BJ (cell line): ENCODE data around the gene LRRC74B. TPM values are rescaled to one million over a fixed set of nuclear protein-coding genes. Genes with fewer than 3 reads are reported as not detected.

Experiments used
- CTCF ChIA-PET: fragments of 350-600 bp; formaldehyde crosslinking; extraction: SDS; loops from one replicate; lab custom pipeline; 2021; ENCODE audit warnings: antibody characterized with exemption, inconsistent platforms; lab: Yijun Ruan, JAX
- POLR2A ChIA-PET: fragments of 300-600 bp; sonication (Branson Sonifier 250); formaldehyde crosslinking; extraction: SDS; loops from one replicate; lab custom pipeline; 2021; ENCODE audit warnings: antibody characterized with exemption; lab: Charles Lee
- DNase-seq: peaks from one replicate; pipeline ENCODE4 v3.0.0-alpha.2; 2011; ENCODE audit warnings: low read depth
- H3K27me3 ChIP-seq: 2 replicates; pipeline ENCODE4 v1.6.0; 2011; ENCODE audit warnings: low read length; ENCODE audit not compliant: control insufficient read depth, insufficient read depth
- H3K36me3 ChIP-seq: 2 replicates; pipeline ENCODE4 v1.5.1; 2011; ENCODE audit warnings: low read length; ENCODE audit not compliant: control insufficient read depth, insufficient read depth
- H3K4me3 ChIP-seq: 2 replicates; pipeline ENCODE4 v1.5.1; 2011; ENCODE audit warnings: low read depth, mild to moderate bottlenecking, control low read depth, low read length
- polyA plus RNA-seq: library from polyadenylated mRNA; depleted of rRNA; stranded (reverse); fragments of >200 nt; gene quantifications from 2 replicates; pipeline ENCODE4 v1.2.3, GENCODE V29; 2011
- TF ChIP-seq, protein P1 (sequence below): IDR thresholded peaks from 2 replicates; pipeline ENCODE4 v1.5.1; 2011; ENCODE audit warnings: low read depth, mild to moderate bottlenecking, control low read depth, inconsistent platforms, low read length, moderate library complexity; ENCODE audit not compliant: insufficient read depth

The LRRC74B gene
- polyA plus RNA-seq, 1 experiment, result not detected

DNA sequence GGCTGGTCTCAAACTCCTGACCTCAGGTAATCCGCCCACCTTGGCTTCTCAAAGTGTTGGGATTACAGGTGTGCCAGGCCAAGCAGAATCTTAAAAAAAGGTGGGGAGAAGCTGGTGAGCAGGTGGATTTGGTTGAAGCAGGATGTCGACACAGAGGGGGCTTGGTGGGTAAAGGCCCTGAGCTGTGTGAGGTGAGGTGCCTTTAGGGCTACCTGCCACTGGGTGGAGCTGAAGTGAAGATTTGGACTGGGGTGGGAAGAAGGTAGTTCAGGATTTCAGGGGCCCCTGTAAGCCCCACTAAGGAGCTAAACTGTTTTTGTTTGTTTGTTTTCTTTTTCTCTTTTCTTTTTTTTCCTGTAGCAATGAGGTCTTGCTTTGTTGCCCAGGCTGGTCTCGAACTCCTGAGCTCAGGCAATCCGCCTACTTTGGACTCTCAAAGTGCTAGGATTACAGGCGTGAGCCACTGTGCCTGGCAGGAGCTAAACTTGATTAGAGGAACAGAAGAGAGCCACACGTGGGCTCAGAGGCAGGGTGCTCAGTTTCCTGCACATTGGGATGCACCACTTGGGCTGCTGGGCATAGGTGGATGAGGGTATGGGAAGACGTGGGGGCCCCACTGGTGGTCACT lies 24.8 kb upstream of the LRRC74B start:
- DNase-seq, result no peak
- H3K27me3 ChIP-seq, result no peaks in the 10 kb centered on the region; the same call in 1 of the 2 replicates
- H3K36me3 ChIP-seq, result no peaks in the 10 kb centered on the region
- TF ChIP-seq, protein P1, sequence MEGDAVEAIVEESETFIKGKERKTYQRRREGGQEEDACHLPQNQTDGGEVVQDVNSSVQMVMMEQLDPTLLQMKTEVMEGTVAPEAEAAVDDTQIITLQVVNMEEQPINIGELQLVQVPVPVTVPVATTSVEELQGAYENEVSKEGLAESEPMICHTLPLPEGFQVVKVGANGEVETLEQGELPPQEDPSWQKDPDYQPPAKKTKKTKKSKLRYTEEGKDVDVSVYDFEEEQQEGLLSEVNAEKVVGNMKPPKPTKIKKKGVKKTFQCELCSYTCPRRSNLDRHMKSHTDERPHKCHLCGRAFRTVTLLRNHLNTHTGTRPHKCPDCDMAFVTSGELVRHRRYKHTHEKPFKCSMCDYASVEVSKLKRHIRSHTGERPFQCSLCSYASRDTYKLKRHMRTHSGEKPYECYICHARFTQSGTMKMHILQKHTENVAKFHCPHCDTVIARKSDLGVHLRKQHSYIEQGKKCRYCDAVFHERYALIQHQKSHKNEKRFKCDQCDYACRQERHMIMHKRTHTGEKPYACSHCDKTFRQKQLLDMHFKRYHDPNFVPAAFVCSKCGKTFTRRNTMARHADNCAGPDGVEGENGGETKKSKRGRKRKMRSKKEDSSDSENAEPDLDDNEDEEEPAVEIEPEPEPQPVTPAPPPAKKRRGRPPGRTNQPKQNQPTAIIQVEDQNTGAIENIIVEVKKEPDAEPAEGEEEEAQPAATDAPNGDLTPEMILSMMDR, result peak; percentile 53
- ChIA-PET POLR2A (no interaction called here), CTCF (interaction anchor here (0.9 to 1.9 kb wide), 4 partner anchors 12 to 81 kb away, joined by 4 to 14 read pairs (median 6); partner anchors contain the start of gene SLC7A4)
- H3K4me3 ChIP-seq, result no peak overlapping the region

DNA sequence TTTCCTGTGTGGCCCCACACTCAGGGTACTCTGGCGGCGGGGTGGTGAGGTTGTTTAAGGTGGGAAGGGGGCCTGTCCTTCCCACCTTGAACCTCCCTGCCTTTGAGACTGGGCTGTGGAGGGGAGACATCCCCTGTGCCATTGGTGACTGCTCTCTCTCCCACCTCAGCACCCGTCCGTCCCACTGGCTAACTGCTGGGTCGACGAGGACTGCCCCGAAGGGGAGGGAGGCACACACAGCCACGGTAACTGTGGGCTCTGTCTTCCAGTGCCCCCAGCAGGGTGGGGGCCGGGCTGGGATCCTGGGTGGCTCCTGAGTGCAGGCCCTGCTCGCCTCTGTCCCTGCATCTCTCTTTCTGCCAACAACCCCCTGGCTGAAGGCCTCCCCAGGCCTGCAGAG lies 23.2 kb upstream of the LRRC74B start:
- TF ChIP-seq, protein P1, result no peak
- Histone ChIP-seq H3K36me3 (no peaks in the 10 kb centered on the region), H3K27me3 (no peaks in the 10 kb centered on the region), H3K4me3 (no peak overlapping the region)
- CTCF ChIA-PET, result no interaction called here
- no peak for DNase-seq
- POLR2A ChIA-PET, result no interaction called here

DNA sequence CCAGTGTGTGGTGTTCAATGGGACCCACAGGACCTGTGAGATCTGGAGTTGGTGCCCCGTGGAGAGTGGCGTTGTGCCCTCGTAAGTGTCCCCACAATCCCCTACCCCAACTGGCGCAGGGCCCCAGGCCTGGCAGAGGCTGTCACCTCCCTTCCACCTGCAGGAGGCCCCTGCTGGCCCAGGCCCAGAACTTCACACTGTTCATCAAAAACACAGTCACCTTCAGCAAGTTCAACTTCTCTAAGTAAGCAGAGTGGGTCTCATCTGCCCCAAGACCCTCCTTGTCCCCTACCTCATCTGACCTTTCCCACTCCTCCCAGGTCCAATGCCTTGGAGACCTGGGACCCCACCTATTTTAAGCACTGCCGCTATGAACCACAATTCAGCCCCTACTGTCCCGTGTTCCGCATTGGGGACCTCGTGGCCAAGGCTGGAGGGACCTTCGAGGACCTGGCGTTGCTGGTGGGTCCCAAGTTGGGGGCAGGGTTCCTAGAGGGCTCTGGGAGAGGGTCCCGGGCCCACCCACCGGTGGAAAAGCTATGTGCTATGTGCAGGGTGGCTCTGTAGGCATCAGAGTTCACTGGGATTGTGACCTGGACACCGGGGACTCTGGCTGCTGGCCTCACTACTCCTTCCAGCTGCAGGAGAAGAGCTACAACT lies 22.7 kb upstream of the LRRC74B start:
- CTCF ChIA-PET, result interaction anchor here (0.7 to 1.0 kb wide), 2 partner anchors 15 to 80 kb away, joined by 3 to 4 read pairs; no protein-coding TSS in a partner anchor
- no peaks in the 10 kb centered on the region for H3K36me3 ChIP-seq
- no peaks in the 10 kb centered on the region for H3K27me3 ChIP-seq
- POLR2A ChIA-PET, result no interaction called here
- no peak for DNase-seq
- H3K4me3 ChIP-seq, result no peak overlapping the region
- TF ChIP-seq, protein P1, result no peak

DNA sequence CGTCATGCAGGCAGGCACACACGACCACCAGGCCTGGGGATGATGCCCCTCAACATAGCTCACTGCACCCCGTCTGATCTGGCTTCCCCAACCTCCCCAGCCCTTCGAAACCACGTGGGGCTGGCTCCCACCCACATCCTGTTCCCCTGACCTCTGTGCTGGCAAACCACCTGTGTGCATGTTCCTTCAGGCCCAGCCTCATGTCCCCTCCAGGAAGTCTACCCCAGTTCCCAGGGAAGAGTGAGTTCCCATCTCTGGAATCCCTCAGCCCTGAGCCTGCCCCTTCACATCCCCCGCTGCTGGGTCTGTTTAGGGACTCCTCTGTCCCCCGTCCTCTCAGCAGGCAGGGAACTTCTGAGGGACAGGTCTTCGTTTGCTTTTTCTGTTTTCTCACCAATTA lies 20.5 kb upstream of the LRRC74B start:
- no peak for DNase-seq
- Histone ChIP-seq H3K36me3 (no peaks in the 10 kb centered on the region), H3K27me3 (no peaks in the 10 kb centered on the region), H3K4me3 (no peak overlapping the region)
- TF ChIP-seq, protein P1, result no peak
- ChIA-PET CTCF (no interaction called here), POLR2A (no interaction called here)
